NCI-H526 (cell line): Measurements from ENCODE around the gene CCDC70.

Source experiments
- DNase-seq, 2 experiments: peaks; one replicate each; lab custom pipeline; 2025; lab: John Stamatoyannopoulos, UW

The CCDC70 gene

DNA sequence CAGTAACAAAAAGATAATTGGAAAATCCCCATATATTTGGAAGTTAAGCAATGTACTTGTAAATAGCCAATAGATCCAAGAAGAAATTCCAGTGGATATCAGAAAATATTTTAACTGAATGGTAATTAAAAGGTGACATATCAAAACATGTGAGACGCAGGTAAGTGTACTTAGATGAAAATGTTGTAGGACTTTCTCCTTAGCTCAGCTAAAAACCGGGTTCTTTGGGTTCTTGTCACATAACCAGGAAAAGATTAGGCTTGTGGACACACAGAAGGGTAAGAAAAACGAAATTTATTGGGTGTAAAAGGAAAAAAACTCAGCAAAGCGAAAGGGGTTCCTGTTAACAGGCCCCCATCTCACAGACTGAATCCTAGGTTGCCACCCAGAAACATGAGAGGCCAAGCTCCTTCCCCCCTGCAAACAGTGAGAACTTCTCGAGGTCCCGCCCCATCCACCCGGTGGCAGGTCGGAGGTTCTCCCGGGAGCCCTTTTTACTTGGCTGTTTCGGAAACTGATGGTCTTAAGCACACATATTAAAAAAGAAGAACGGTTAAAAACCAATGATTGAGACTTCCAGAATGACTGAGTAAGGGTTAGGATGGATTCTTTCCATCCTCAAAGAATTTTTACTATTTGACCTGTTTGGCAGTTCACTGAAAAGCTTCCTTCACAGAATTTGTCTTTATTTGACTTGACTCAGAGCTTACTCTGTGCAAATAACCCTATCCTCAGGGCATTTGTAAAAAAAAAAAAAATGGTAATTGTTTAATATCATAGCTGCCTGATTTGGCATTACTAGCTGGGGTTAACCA lies 3.1 kb upstream of the CCDC70 start:
- no peak for DNase-seq

DNA sequence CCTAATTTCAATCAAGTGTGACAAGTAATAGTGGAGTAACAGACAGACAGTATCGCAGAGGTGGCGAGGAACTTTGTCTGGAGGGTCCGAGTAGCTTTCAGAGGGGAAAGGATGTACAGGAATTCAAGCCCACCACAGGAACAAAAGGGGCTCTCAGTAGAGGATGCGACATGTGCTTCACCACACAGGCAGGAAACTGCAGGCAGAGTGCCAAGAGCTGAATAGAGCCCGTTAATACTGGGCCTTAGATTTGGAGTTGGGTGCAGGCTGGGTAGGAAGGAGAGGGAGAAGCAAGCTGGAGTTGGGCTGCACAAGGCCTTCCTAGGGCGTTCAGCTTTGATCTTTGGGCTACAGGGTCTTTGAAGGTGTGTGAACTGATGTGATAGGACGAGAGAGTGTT lies 1.2 kb downstream of the CCDC70 start:
- no peak for DNase-seq

DNA sequence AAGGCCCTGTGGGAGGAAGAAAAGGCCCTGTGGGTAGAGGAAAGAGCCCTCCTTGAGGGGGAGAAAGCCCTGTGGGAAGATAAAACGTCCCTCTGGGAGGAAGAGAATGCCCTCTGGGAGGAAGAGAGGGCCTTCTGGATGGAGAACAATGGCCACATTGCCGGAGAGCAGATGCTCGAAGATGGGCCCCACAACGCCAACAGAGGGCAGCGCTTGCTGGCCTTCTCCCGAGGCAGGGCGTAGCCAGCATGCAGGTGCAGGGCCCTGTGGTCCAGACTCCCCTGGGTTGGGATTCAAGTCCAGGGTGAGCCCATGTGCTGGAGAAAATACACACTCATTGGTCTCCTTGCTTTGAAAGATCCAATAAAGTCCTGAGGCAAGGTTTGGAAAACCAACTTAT lies 4.1 kb downstream of the CCDC70 start:
- peak in 1 of 2 experiments; percentile 34 for DNase-seq

DNA sequence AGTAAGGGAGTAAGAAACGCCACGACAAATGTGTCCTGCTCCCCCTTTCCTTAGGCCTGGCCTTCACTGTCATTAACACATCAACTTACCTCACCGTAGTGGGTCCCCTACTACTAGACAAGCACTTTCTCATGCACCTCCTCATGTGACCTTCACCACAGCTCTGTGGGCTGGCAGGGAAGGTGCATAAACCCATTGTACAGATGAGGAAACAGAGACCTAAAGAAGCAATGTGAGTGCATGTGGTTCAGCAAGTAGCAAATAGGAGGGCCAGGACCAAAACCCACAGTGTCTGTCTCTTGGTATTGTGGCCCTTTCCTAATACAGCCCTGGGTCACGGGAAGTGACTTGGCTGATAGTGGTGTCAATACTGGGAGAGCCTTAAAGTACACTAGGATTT lies 5.3 kb downstream of the CCDC70 start:
- no peak for DNase-seq

DNA sequence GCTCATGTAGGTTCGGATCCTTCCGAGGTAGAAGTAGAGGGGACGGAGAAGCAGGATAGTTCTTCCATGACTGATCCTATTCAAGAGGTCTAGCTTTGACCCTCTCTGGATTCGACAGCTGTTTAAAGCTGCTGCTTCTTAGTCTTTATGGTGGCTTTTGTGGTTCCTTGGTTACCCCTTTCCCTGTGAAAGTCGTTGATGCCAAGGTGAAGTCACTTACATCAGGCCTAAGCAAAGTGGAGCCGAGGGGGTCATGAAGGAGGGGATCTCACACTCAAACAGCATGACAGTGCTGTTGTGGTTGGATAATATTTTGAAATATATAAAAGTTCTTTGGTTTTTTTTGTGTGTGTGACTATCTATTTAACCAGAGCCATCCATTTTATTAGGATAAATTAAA lies 8.1 kb downstream of the CCDC70 start:
- DNase-seq: no peak

DNA sequence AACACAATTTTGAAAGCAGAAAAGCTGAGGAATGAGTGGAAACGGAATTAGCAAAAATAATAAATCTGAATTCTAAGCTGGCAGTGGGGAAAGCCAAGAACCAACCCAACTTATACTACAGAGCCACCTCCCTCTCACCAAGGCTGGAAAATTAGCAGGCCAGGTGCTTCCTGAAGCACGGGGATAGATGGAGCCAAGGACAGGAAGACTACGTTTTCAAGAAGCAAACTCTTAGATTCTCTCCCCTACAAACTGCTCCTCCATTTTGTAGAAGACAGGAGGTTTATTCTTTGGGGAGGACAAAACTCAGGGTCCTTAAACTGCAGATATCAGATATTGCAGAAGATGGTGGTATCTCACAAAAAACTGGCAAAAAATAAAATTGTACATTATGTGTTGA lies 8.8 kb downstream of the CCDC70 start:
- DNase-seq: no peak

DNA sequence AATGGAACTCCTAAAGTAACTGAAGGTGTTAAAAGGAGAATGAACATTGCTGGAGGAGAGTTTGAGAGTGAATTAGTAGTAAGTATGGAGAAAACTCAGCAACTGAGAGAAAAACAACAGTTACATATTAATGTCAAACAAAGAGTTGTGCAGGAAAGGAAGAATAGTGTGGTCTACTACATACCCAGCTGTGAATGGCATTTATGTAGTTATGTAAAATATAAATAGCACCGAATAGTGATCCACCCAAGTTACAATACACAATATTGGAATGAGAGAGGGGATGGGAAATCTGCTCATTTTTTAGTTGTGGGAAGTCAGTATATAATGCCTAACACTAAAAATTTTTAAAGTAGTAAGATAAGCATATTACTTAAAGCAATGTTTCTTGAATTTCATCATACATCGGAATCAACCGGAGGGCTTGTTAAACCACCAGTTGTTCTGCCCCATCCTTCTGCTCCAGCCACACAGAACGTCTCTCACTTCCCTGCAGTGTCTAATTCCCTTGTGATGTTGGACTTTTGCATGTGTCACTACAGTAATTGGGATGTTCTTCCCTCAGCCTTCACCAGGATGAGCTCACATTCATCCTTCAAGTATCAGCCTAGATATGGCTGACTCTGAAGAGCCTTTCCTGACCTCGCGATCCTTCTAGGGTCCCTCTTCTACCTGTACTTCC lies 11.5 kb downstream of the CCDC70 start:
- DNase-seq: no peak

DNA sequence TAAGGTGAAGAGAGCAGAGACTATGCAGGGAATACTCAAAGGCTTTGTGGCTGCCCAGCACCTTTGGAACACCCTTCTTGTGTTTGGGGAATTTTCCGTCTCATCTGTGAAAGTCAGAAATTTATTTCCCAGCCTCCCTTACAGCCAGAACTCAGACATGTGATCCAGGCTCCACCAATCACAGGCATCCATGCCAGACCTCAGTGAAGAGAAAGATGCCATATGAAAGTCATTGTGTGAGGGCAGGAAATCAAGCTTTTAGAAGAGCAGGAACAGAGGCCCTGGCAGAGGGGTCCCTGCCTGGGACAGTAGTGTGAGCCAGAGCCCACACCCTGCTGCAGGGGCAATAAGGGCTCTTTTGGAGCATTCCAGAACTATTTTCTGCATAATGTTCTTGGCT lies 12.1 kb downstream of the CCDC70 start:
- no peak for DNase-seq

DNA sequence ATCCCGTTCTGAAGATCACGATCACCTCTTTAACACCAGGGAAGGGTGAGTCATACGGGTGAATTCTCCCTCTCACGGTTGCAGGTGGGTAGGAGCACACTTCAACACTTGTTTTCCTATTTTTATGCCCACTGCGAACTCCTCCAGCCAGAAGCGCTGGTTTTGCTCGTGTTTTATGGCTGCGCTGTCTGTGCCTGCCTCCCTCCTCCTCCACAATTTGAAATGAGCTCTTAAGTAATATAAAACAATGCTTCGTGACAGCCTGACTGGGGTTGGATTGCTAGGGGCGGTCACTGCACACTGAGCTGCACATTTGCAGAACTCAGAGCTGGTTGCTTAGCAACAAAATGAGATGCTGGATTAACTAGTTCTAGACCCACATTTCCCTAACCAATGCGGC lies 12.9 kb downstream of the CCDC70 start:
- peak; percentile 88 to 93 for DNase-seq

DNA sequence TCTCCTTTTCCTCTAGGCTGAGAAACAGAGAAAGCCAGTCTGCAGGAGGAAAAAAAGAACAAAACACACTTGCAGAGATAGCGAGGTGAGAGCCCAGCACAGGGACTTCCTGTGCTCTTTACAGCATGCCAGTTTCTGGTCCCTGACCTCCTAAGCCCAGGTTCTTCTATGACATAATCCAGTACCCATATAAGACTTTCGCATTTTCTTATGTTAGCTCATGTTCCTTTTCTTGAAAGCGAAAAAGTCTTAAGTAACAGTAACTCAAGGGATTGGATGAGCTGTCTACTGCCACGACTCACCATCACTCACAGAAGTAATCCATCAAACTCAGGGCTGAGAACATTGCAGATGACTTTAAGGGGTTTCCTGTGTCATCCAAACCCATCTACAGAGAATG lies 17.4 kb downstream of the CCDC70 start:
- no peak for DNase-seq

DNA sequence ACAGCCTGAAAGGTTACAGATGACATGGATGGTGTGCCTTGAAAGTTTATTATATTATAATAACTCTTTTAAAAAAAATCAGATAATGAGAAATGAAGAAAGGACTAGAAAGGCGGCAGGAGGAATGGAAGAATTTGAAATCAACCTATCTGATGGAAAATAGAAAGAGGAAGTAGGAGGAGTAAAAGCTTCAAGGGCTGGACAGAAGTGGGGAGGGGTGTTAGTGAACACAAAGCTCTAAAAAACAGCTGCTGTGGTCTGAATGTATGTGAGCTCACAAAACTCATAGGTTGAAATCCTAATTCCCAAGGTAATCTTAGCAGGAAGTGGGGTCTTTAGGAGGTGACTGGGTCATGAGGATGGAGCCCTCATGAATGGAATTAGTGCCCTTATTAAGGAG lies 19.5 kb downstream of the CCDC70 start:
- DNase-seq: no peak

DNA sequence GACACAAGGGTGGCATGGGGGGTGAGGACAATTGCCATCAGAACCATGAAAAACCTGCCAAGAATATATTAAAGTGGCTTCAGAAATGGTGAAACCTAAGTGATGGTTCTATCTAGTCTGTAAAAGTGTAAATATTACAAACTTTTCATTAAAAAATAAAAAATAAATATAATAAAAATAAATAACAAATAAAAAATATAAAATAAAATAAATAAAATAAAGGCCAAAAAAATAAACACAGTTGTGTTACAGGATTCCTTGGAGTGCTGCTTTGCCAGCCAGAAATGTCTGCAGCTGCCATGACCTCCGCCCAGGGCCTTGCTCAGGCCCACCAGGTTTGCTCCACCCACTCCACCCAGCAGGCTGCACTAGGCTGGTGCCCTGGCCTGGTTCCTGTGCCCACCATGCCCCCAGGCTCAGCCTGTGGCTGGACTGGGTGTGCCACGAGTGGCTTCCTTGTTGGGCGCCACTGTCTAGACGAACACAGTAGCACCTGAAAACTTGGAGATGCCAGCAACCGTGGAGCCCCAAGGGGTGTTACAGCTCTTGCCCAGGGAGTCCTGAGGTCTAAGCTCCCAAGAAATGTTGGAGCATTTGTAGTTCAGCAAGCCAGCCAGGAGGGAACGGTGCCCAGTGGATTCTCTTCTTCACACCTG lies 20.9 kb downstream of the CCDC70 start:
- no peak for DNase-seq

DNA sequence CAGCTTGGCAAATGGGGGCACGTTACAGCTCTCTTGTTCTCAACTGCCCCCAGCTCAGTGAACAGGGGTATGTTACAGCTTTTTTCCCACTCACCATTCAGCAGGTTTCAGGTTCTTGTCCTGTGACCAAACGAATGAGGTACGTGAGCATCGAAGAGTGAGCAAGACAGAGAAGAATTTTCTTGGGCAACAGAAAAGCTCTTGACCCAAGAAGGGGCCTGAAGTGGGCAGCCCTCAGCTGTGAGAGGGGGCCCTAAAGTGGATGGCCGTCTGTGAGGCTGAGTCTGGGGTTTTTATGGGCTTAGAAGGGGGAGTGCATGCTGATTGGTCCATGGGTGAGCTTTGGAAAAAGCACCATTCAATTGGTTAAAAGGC lies 21.4 kb downstream of the CCDC70 start:
- no peak for DNase-seq

DNA sequence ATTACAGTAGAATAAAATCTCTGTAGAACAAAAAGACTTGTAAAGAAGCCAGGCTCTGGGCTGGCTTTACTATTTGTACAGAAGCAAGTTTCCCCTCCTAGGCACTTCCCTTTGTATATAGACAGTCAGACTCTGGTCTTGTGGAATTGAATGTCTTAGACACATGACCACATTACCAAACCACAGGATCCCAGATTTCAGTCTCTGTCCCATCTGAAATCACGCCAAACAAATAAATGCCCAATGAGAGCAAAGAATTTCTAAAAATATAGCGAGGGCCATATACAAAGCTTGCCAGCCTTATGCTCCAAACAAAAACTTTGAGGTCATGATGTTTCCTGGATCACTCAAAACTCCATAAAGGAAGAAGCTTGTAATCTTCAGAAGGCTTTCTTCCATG lies 23.9 kb downstream of the CCDC70 start:
- no peak for DNase-seq

DNA sequence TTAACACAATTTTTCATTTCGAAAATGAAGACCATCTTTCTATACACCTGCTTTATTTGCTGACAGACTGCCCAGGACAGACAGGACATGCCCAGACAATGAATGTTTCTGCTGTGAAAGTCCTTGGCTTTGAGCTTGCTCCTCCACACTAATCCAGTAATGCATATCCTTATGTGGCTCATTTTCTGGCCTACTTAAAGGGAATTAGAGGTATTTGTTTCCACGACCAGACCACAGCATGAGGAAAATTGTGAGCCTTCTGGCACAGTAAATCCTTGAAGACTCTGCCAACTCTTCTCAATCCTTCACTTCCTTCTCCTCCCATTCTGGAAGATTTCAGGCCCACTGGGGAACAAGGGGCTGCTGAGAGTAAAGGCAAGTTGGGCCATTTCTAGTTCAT lies 25.7 kb downstream of the CCDC70 start:
- no peak for DNase-seq

DNA sequence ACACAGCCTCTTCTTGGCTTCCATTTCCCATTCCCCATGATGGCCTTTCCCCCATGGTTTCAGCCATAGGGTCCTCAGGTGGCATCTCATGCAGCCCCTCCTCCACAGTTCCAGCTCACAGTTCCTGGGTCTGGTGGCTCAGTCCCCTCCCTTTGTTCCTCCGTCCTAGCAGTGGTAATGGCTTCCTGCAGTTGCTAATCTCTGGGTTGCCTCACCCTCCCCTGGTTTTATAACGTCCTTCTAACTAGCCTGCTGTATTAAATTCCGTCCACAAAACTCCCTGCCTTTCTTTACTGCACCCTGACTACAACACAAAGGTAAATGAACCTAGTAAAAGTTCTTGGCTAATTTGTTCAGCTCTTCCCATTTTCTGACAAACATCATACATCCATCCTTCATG lies 30.9 kb downstream of the CCDC70 start:
- DNase-seq: no peak

DNA sequence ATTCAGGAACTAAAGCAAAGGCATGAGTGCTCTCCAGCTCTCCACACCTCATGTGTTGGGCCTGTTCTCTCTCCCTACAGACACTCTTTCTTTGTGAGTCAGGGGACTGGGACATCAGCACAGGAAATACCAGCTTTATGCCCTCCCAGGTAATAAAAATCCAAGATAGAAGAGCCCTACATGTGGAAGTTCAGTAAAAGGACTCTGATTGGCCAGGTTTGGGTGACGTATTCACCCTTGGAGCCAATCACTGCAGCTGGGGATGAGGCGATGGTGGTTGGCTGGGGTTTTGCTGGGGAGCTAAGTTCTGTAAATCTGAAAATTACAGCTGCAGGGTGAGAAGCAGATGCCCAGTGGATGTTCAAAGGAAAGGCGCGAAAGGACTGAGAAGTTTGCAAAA lies 32.5 kb downstream of the CCDC70 start:
- DNase-seq: no peak

DNA sequence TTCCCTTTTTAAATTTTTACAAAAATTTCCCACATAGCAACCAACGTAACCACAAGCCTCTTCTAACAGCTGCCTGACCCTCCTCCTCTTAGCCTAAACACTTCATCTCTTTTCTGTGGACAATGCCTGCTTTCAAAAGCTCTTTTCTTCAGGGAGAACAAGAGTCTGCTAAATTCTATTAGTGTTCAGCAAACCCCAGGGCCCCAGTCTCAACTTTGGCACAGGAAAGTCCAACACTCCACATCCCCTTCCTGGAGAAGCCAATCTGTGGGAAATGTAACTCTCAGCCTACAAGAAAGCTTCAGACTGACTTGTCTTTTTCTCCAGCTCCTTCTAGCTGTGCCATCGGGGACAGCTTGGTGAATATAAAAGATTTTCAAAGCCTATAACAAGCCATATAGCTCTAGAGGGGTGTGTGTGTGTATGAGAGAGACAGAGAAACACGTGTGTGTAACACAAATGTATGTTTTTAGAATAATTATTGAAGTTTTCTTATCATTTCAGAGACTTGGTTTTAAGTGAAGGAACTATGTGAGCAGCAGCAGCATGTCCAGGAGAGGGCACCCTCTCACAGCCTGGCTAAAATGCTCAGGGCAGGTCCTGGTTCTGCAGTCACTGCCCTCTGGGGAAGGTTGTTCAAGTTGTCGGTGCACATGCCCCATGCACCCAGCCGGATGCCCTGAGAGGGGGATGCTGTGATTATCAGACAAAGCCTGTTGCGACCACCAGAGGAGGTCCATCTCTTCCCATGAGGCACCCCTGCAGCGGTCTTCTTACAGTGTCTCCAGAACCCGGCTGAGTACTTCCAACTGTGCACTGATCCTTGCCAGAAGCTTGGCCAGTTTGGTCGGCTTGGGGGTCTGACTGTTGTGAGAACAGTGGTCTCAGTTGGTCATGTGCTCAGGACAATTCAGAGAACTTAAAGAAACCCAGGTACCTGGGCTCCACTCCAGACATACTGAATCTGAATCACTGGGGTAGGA lies 34.4 kb downstream of the CCDC70 start:
- DNase-seq: peak; percentile 20 to 71

DNA sequence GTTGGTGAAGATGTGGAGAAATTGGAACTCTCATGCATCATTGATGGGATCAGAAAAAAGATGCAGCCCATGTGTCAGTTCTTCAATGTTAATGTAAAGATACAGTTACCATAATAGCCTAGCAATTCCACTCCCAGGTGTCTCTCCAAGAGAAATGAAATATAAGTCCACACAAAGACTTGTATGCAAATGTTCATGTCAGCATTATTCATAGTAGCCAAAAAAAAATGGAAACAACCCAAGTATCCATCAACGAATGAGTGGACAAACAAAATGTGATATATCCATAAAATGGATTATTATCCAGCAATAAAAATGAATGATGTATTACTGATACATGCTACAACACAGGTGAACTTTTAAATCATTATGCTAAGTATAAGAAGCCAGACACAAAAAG lies 38.7 kb downstream of the CCDC70 start:
- peak; percentile 50 to 60 for DNase-seq

DNA sequence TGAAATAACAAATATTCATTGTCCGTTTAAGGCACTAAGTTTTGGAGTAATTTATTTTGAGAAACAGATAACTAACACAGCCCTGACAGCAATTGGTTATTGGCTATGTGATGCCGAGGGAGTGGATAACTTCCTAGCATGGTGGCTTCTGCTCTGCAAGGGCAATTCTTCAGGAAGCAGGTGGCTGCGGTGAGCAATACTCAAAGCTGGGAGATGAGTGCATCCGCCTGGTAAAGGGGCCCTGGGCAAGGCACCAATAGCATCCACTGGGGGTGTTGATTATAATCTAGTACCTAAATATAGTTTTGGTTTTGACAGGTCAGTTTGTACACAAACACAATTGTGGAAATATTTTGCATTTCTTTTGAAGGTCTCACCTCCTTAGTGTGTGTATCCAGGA lies 41.0 kb downstream of the CCDC70 start:
- DNase-seq: no peak

DNA sequence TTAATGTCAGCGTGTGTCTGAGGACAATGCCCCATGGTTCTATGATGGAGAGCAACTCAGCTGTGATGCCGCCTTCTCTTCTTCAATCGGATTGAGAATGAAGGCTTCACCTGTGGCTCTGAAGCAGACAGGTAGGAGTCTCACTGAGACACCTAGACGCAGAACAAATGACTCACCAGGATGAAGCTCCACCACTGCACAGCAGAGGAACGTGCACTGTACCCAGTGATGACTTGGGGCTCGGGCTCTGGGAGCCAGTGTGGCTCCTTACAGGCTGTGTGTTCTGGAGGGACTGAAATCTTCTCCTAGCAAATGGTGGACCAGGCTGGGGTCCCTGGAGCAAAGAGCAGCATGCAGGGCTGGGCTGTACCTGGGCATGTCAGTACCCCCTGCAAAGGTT lies 44.0 kb downstream of the CCDC70 start:
- peak in 1 of 2 experiments; percentile 17 for DNase-seq

DNA sequence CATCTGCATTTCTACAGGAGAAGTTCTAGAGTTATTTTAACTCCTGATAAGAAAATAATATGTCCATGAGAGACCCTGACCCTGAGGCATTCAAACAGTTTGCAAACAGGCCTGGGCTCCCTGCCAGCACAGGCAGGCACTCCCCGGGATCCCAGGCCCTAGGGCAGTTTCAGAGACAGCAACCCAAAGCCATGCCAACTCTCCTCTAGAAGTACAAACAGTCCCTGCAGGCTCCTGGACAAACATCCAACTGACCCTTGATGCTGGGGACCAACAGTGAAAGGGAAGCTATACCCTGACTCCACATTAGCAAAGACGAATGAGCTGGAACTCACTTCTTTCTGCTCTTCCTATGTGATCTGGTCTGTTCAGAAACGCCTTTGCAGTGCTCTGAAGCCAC lies 44.8 kb downstream of the CCDC70 start:
- no peak for DNase-seq
